Activated CD8-positive, alpha-beta memory T cell treated with anti-CD3 and anti-CD28 coated beads, Interleukin-2, amount 50 U/mL, for 4 hours (primary cell): ENCODE measurements around the gene ZNF783.
A peak's percentile ranks its signal among the peaks of the same experiment; 100 is the strongest.

Source experiments
- DNase-seq: peaks from one replicate; pipeline ENCODE4 v3.0.0-alpha.2; 2020

Gene ZNF783

GRCh38 chr7:149283321-149283720, 21.3 kb downstream of the ZNF783 start:
- DNase-seq: no peak

- peak; percentile 31 for DNase-seq
These were observed 22.3 kb downstream of the ZNF783 start for GRCh38 chr7:149284343-149284742.

- peak; percentile 99 for DNase-seq
These were observed 23.0 kb downstream of the ZNF783 start for GRCh38 chr7:149284850-149285585.

- no peak for DNase-seq
These were observed 23.6 kb downstream of the ZNF783 start for GRCh38 chr7:149285603-149286002.

GRCh38 chr7:149286811-149287400, 24.9 kb downstream of the ZNF783 start:
- no peak for DNase-seq

- no peak for DNase-seq
These were observed 25.6 kb downstream of the ZNF783 start for GRCh38 chr7:149287622-149288021.

- DNase-seq: no peak
These were observed 27.3 kb downstream of the ZNF783 start for GRCh38 chr7:149289262-149289661.

- no peak for DNase-seq
These were observed 27.9 kb downstream of the ZNF783 start for GRCh38 chr7:149289856-149290255.

- no peak for DNase-seq
These were observed 29.2 kb downstream of the ZNF783 start for GRCh38 chr7:149291036-149291780.

GRCh38 chr7:149291781-149292461, 29.9 kb downstream of the ZNF783 start:
- DNase-seq: no peak

GRCh38 chr7:149292462-149292823, 30.4 kb downstream of the ZNF783 start:
- DNase-seq: no peak

GRCh38 chr7:149293338-149293737, 31.3 kb downstream of the ZNF783 start:
- no peak for DNase-seq

GRCh38 chr7:149293946-149294633, 32.1 kb downstream of the ZNF783 start:
- no peak for DNase-seq

GRCh38 chr7:149294634-149295480, 32.9 kb downstream of the ZNF783 start:
- no peak for DNase-seq

GRCh38 chr7:149295481-149295850, 33.5 kb downstream of the ZNF783 start:
- no peak for DNase-seq

GRCh38 chr7:149296368-149296767, 34.4 kb downstream of the ZNF783 start:
- DNase-seq: no peak

GRCh38 chr7:149297034-149297755, 35.2 kb downstream of the ZNF783 start:
- DNase-seq: no peak

GRCh38 chr7:149300620-149301285, 38.8 kb downstream of the ZNF783 start:
- no peak for DNase-seq

- no peak for DNase-seq
These were observed 40.2 kb downstream of the ZNF783 start for GRCh38 chr7:149302222-149302621.

GRCh38 chr7:149302865-149303264, 40.9 kb downstream of the ZNF783 start:
- no peak for DNase-seq

GRCh38 chr7:149304006-149304405, 42.0 kb downstream of the ZNF783 start:
- DNase-seq: no peak
